ENCODE results near the gene SLC23A2. TPM values are rescaled to one million over a fixed set of nuclear protein-coding genes. Genes with fewer than 3 reads are reported as not detected.

The SLC23A2 gene
- total RNA-seq, 4 donors from 2014 or later = 5.0 to 11.6 (median 7.9) TPM

GRCh38 chr20:4894409-4894808 is 106.9 kb downstream of the SLC23A2 start:
- Histone ChIP-seq H3K4me1 (peaks cover 0 to 23% (median 8%) of the 10 kb centered on the region in 4 donors), H3K27me3 (no peaks in the 10 kb centered on the region), H3K4me3 (no peak overlapping the region), H3K9me3 (no peaks in the 10 kb centered on the region), H3K27ac (no peak overlapping the region), H3K36me3 (no peaks in the 10 kb centered on the region)
- in situ Hi-C loops (cut with MboI; ENCODE audit: low pct_ligation_motif_present in 1 of 4, low pct_unique_long_range_greater_than_20kb in 1 of 4, low sequenced_read_pairs in 3 of 4) = no loop called here
- WGBS, 2 donors (ENCODE audit: low coverage in 1 of 2) = 40 to 82% methylated on average over 1 to 3 of the region's 3 CpGs
- no peak for TF ChIP-seq EP300 (IDR thresholded peaks at IDR 0.05; ENCODE audit: low read depth)
- TF ChIP-seq CTCF (IDR thresholded peaks at IDR 0.05) = no peak
- TF ChIP-seq POLR2AphosphoS5 (IDR thresholded peaks at IDR 0.05) = no peak
- no peak for TF ChIP-seq POLR2A (IDR thresholded peaks at IDR 0.05)
- DNase-seq = no peak
- intact Hi-C loops (cut with DNase I; ENCODE audit: low total_unique reads) = no loop called here

- H3K27ac ChIP-seq = no peak overlapping the region
- in situ Hi-C loops (cut with MboI; ENCODE audit: low pct_ligation_motif_present in 1 of 4, low pct_unique_long_range_greater_than_20kb in 1 of 4, low sequenced_read_pairs in 3 of 4) (no loop called here), intact Hi-C loops (cut with DNase I; ENCODE audit: low total_unique reads) (no loop called here)
- TF ChIP-seq POLR2A (IDR thresholded peaks at IDR 0.05) (no peak), CTCF (IDR thresholded peaks at IDR 0.05) (no peak), EP300 (IDR thresholded peaks at IDR 0.05; ENCODE audit: low read depth) (no peak), POLR2AphosphoS5 (IDR thresholded peaks at IDR 0.05) (no peak)
- 98 to 100% methylated on average over 1 to 7 of the region's 7 CpGs for WGBS, 2 donors (ENCODE audit: low coverage in 1 of 2)
- no peaks in the 10 kb centered on the region for H3K27me3 ChIP-seq
- DNase-seq = no peak
- no peaks in the 10 kb centered on the region for H3K9me3 ChIP-seq
- H3K4me1 ChIP-seq = peaks cover 0 to 16% (median 7%) of the 10 kb centered on the region in 4 donors
- no peak overlapping the region for H3K4me3 ChIP-seq
- H3K36me3 ChIP-seq = no peaks in the 10 kb centered on the region
Measured at GRCh38 chr20:4893709-4894108, 107.6 kb downstream of the SLC23A2 start.

GRCh38 chr20:4891997-4892396 is 109.3 kb downstream of the SLC23A2 start:
- no peaks in the 10 kb centered on the region for H3K36me3 ChIP-seq
- in situ Hi-C loops (cut with MboI; ENCODE audit: low pct_ligation_motif_present in 1 of 4, low pct_unique_long_range_greater_than_20kb in 1 of 4, low sequenced_read_pairs in 3 of 4) (no loop called here), intact Hi-C loops (cut with DNase I; ENCODE audit: low total_unique reads) (no loop called here)
- H3K4me1 ChIP-seq = peaks cover 0 to under 1% (median 0%) of the 10 kb centered on the region in 4 donors
- WGBS, 2 donors (ENCODE audit: low coverage in 1 of 2) = 95% methylated on average over 6 of the region's 6 CpGs; no CpG with 5 or more reads in 1 of the 2 donors
- no peak for TF ChIP-seq EP300 (IDR thresholded peaks at IDR 0.05; ENCODE audit: low read depth)
- no peak for TF ChIP-seq POLR2A (IDR thresholded peaks at IDR 0.05)
- TF ChIP-seq CTCF (IDR thresholded peaks at IDR 0.05) = no peak
- TF ChIP-seq POLR2AphosphoS5 (IDR thresholded peaks at IDR 0.05) = no peak
- H3K4me3 ChIP-seq = no peak overlapping the region
- H3K9me3 ChIP-seq = no peaks in the 10 kb centered on the region
- no peaks in the 10 kb centered on the region for H3K27me3 ChIP-seq
- no peak overlapping the region for H3K27ac ChIP-seq
- no peak for DNase-seq

- H3K27ac ChIP-seq = no peak overlapping the region
- no peak for DNase-seq
- intact Hi-C loops (cut with DNase I; ENCODE audit: low total_unique reads) (no loop called here), in situ Hi-C loops (cut with MboI; ENCODE audit: low pct_ligation_motif_present in 1 of 4, low pct_unique_long_range_greater_than_20kb in 1 of 4, low sequenced_read_pairs in 3 of 4) (no loop called here)
- no peaks in the 10 kb centered on the region for H3K27me3 ChIP-seq
- no peaks in the 10 kb centered on the region for H3K36me3 ChIP-seq
- 93 to 100% methylated on average over 1 to 7 of the region's 7 CpGs for WGBS, 2 donors (ENCODE audit: low coverage in 1 of 2)
- TF ChIP-seq EP300 (IDR thresholded peaks at IDR 0.05; ENCODE audit: low read depth) (no peak), POLR2AphosphoS5 (IDR thresholded peaks at IDR 0.05) (no peak), POLR2A (IDR thresholded peaks at IDR 0.05) (no peak), CTCF (IDR thresholded peaks at IDR 0.05) (no peak)
- H3K9me3 ChIP-seq = no peaks in the 10 kb centered on the region
- H3K4me1 ChIP-seq = no peaks in the 10 kb centered on the region
- no peak overlapping the region for H3K4me3 ChIP-seq
Measured at GRCh38 chr20:4891190-4891763, 110.0 kb downstream of the SLC23A2 start.
